MCF 10A (cell line): ENCODE results near the gene TSPAN4. TPM values are rescaled to one million over a fixed set of nuclear protein-coding genes. Genes with fewer than 3 reads are reported as not detected.

Source experiments
- BruUV-seq: library from RNA; stranded (reverse); fragments of 400-500 nt; replicated peaks from 2 replicates; lab custom pipeline; 2021; lab: Mats Ljungman, UMichigan
- CTCF ChIA-PET: fragments of 300-600 bp; sonication (Branson Sonifier 250); formaldehyde crosslinking; extraction: SDS; loops from one replicate; lab custom pipeline; 2021; ENCODE audit warnings: antibody characterized with exemption, inconsistent platforms; lab: Yijun Ruan, JAX
- POLR2A ChIA-PET: fragments of 300-600, 350-650 bp; sonication (Branson Sonifier 250); formaldehyde crosslinking; extraction: SDS; loops from one replicate; lab custom pipeline; 2020; ENCODE audit warnings: antibody characterized with exemption, inconsistent platforms; lab: Yijun Ruan, JAX
- DNase-seq: peaks from one replicate; pipeline ENCODE4 v3.0.0-alpha.2; 2018; ENCODE audit not compliant: unreplicated experiment
- H3K27ac Mint-ChIP-seq: one replicate; pipeline ENCODE4 v1.8.0; 2022; ENCODE audit warnings: mild to moderate bottlenecking, low read depth, mixed read lengths; ENCODE audit not compliant: unreplicated experiment
- H3K27me3 Mint-ChIP-seq: one replicate; pipeline ENCODE4 v1.8.0; 2022; ENCODE audit warnings: mixed read lengths; ENCODE audit not compliant: insufficient read depth, unreplicated experiment
- H3K36me3 Mint-ChIP-seq: one replicate; pipeline ENCODE4 v1.8.0; 2022; ENCODE audit warnings: mild to moderate bottlenecking, moderate library complexity, mixed read lengths; ENCODE audit not compliant: insufficient read depth, unreplicated experiment
- H3K4me1 Mint-ChIP-seq: one replicate; pipeline ENCODE4 v1.8.0; 2022; ENCODE audit warnings: mixed read lengths; ENCODE audit not compliant: insufficient read depth, unreplicated experiment
- H3K4me3 Mint-ChIP-seq: one replicate; pipeline ENCODE4 v1.8.0; 2022; ENCODE audit warnings: mild to moderate bottlenecking, moderate library complexity, mixed read lengths; ENCODE audit not compliant: unreplicated experiment
- H3K9me3 Mint-ChIP-seq: one replicate; pipeline ENCODE4 v1.8.0; 2022; ENCODE audit warnings: mixed read lengths; ENCODE audit not compliant: unreplicated experiment
- intact Hi-C: fragments of 100-400 bp; cut with micrococcal nuclease; formaldehyde crosslinking; loops from 2 replicates; pipeline ENCODE4 v1.14.1; 2022
- total RNA-seq: library from RNA; stranded (reverse); gene quantifications from 2 replicates; pipeline ENCODE4 v1.2.3, GENCODE V29; 2022
- TF ChIP-seq, protein P1 (sequence below): fragments of 200-600 bp; IDR thresholded peaks from one replicate; pipeline ENCODE4 v1.8.0; 2022; ENCODE audit warnings: antibody characterized with exemption, mild to moderate bottlenecking; ENCODE audit not compliant: unreplicated experiment

TSPAN4 gene
- total RNA-seq, 1 experiment from 2014 or later, result 148 TPM

- Mint-ChIP-seq H3K9me3 (no peaks in the 10 kb centered on the region), H3K36me3 (peaks cover 26% of the 10 kb centered on the region), H3K4me1 (peaks cover 6% of the 10 kb centered on the region), H3K27me3 (no peaks in the 10 kb centered on the region), H3K4me3 (peak overlapping the region; percentile 75), H3K27ac (no peak overlapping the region)
- ChIA-PET POLR2A (interaction anchor here (0.7 to 8.3 kb wide), 13 partner anchors 8 to 228 kb away, joined by 3 to 149 read pairs (median 5); partner anchors contain the start of genes PHRF1 and PNPLA2), CTCF (interaction anchor here (0.9 to 1.2 kb wide), 2 partner anchors 20 to 78 kb away, joined by 4 read pairs; no protein-coding TSS in a partner anchor)
- peak; percentile 63 for DNase-seq
- intact Hi-C loops, result no loop called here
- no TSS peak for BruUV-seq
- TF ChIP-seq, protein P1, sequence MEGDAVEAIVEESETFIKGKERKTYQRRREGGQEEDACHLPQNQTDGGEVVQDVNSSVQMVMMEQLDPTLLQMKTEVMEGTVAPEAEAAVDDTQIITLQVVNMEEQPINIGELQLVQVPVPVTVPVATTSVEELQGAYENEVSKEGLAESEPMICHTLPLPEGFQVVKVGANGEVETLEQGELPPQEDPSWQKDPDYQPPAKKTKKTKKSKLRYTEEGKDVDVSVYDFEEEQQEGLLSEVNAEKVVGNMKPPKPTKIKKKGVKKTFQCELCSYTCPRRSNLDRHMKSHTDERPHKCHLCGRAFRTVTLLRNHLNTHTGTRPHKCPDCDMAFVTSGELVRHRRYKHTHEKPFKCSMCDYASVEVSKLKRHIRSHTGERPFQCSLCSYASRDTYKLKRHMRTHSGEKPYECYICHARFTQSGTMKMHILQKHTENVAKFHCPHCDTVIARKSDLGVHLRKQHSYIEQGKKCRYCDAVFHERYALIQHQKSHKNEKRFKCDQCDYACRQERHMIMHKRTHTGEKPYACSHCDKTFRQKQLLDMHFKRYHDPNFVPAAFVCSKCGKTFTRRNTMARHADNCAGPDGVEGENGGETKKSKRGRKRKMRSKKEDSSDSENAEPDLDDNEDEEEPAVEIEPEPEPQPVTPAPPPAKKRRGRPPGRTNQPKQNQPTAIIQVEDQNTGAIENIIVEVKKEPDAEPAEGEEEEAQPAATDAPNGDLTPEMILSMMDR, result no peak
These were observed 38.7 kb upstream of the TSPAN4 start for GRCh38 chr11:803770-804598.

- peaks cover 26% of the 10 kb centered on the region for H3K36me3 Mint-ChIP-seq
- no peaks in the 10 kb centered on the region for H3K9me3 Mint-ChIP-seq
- no peaks in the 10 kb centered on the region for H3K27me3 Mint-ChIP-seq
- intact Hi-C loops, result no loop called here
- BruUV-seq, result no TSS peak
- peaks cover 6% of the 10 kb centered on the region for H3K4me1 Mint-ChIP-seq
- H3K4me3 Mint-ChIP-seq, result peak overlapping the region; percentile 75
- ChIA-PET CTCF (interaction anchor here (0.9 kb wide), 1 partner anchor 20 kb away, joined by 4 read pairs; no protein-coding TSS in a partner anchor), POLR2A (interaction anchor here (0.5 to 8.3 kb wide), 15 partner anchors 8 to 227 kb away, joined by 3 to 149 read pairs (median 5); partner anchors contain the start of gene PNPLA2)
- H3K27ac Mint-ChIP-seq, result no peak overlapping the region
- TF ChIP-seq, protein P1, result no peak
- DNase-seq, result no peak
These were observed 38.1 kb upstream of the TSPAN4 start for GRCh38 chr11:804599-804964.

DNA sequence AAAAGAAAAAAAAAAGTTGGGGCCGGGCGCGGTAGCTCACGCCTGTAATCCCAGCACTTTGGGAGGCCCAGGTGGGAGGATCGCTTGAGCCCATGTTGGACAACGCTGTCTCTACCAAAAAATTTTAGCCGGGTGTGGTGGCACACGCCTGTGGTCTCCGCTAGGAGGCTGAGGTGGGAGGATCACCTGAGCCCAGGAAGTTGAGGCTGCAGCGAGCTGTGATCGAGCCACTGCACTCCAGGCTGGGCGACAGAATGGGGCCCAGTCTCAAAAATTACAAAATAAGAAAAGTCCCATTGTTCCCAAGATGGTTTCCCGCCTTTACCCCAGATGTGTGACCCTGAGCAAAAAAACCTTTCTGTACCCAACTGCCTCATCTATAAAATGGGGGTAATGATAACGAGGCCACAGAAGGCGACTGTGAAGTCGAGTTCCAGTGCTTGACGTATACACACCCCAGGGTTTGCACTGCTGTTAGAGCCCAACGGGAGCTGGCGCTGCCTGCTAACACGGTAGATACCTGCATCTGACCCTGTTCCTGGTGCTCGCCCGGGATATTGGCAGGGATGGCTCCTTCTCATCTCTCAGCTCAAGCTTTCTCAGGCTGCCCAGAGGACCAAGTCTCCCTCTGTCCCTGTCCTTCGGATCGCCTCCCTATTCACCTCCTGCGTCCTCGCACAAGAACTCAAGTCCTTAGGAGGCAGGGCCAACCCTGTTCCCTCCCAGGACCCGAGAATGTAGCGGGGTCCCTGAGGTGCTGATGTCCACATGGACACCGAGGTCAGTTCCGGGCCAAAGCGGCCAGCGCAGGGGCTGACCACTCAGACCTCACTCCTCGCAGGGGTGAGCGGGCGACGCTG lies 34.0 kb upstream of the TSPAN4 start:
- peaks cover 12% of the 10 kb centered on the region for H3K4me1 Mint-ChIP-seq
- H3K36me3 Mint-ChIP-seq, result peaks cover 56% of the 10 kb centered on the region
- BruUV-seq, result TSS peak; percentile 73
- TF ChIP-seq, protein P1, result no peak
- no peaks in the 10 kb centered on the region for H3K27me3 Mint-ChIP-seq
- no peaks in the 10 kb centered on the region for H3K9me3 Mint-ChIP-seq
- CTCF ChIA-PET, result interaction anchor here (0.7 to 0.8 kb wide), 2 partner anchors 44 to 110 kb away, joined by 3 to 4 read pairs; no protein-coding TSS in a partner anchor
- intact Hi-C loops, result loop anchor here (5.0 kb wide), 1 partner anchor 34 kb away; the partner anchor contains the start of genes POLR2L and TSPAN4
- no peak for DNase-seq
- POLR2A ChIA-PET, result interaction anchor here (0.7 to 8.3 kb wide), 22 partner anchors 8 to 599 kb away, joined by 3 to 149 read pairs (median 6); partner anchors contain the start of genes AP2A2, CD151, CEND1 and DEAF1
- peak overlapping the region; percentile 95 for H3K4me3 Mint-ChIP-seq
- H3K27ac Mint-ChIP-seq, result peak overlapping the region; percentile 97
